DOHH2 (cell line): ENCODE results near the gene SHISA4.

ENCODE experiments used
- H3F3A ChIP-seq: fragments of 200-600 bp; sonication (generic), shearing (Covaris generic); 2 replicates; pipeline ENCODE4 v1.6.0; 2016; ENCODE audit warnings: antibody characterized with exemption, mild to moderate bottlenecking; ENCODE audit not compliant: control insufficient read depth, insufficient read depth
- H3K27ac ChIP-seq: fragments of 200-600 bp; sonication (generic); 2 replicates; pipeline ENCODE4 v1.5.1; 2014; ENCODE audit warnings: low read depth, mild to moderate bottlenecking, low read length, moderate library complexity
- H3K27me3 ChIP-seq: fragments of 200-600 bp; sonication (generic); 2 replicates; pipeline ENCODE4 v1.6.1; 2014; ENCODE audit warnings: mild to moderate bottlenecking, low read length, mixed read lengths; ENCODE audit not compliant: control insufficient read depth
- H3K36me3 ChIP-seq: fragments of 200-600 bp; sonication (generic); 2 replicates; pipeline ENCODE4 v1.6.1; 2014; ENCODE audit warnings: mild to moderate bottlenecking, low read length, moderate library complexity, mixed read lengths; ENCODE audit not compliant: control insufficient read depth
- H3K4me1 ChIP-seq: fragments of 200-600 bp; sonication (generic); 2 replicates; pipeline ENCODE4 v1.6.1; 2014; ENCODE audit warnings: mild to moderate bottlenecking, low read length, mixed read lengths; ENCODE audit not compliant: control insufficient read depth
- H3K4me2 ChIP-seq: fragments of 200-600 bp; sonication (generic); 2 replicates; pipeline ENCODE4 v1.6.0; 2014; ENCODE audit warnings: mild to moderate bottlenecking, low read length, moderate library complexity
- H3K4me3 ChIP-seq: fragments of 200-600 bp; sonication (generic); 2 replicates; pipeline ENCODE4 v1.5.1; 2014; ENCODE audit warnings: mild to moderate bottlenecking, low read length, mixed read lengths
- H3K79me2 ChIP-seq: fragments of 200-600 bp; sonication (generic); 2 replicates; pipeline ENCODE4 v1.6.1; 2014; ENCODE audit warnings: mild to moderate bottlenecking, low read length, mixed read lengths; ENCODE audit not compliant: control insufficient read depth
- H3K9me2 ChIP-seq: fragments of 200-600 bp; sonication (generic); replicated peaks from 2 replicates; pipeline ENCODE4 v1.6.1; 2014; ENCODE audit warnings: mild to moderate bottlenecking, low read length, mixed read lengths; ENCODE audit not compliant: control insufficient read depth
- H3K9me3 ChIP-seq: fragments of 200-600 bp; sonication (generic); 2 replicates; pipeline ENCODE4 v1.6.1; 2014; ENCODE audit warnings: antibody characterized with exemption, low read length, mixed read lengths; ENCODE audit not compliant: control insufficient read depth, insufficient read depth
- H4K20me1 ChIP-seq: fragments of 200-600 bp; sonication (generic); 2 replicates; pipeline ENCODE4 v1.6.0; 2014; ENCODE audit warnings: low read depth, mild to moderate bottlenecking, antibody characterized with exemption, low read length, moderate library complexity; ENCODE audit not compliant: control insufficient read depth, insufficient read depth
- CTCF ChIP-seq: fragments of 200-600 bp; sonication (generic); IDR thresholded peaks from one replicate; pipeline ENCODE4 v1.5.1; 2014; ENCODE audit warnings: antibody characterized with exemption, mild to moderate bottlenecking, low read depth, low read length; ENCODE audit not compliant: poor library complexity, severe bottlenecking
- EZH2phosphoT487 ChIP-seq: fragments of 200-600 bp; sonication (generic); IDR thresholded peaks from 2 replicates; pipeline ENCODE4 v1.6.1; 2017; ENCODE audit warnings: borderline replicate concordance, mild to moderate bottlenecking, antibody characterized with exemption, low read length, moderate library complexity, mixed read lengths

SHISA4 gene

GRCh38 chr1:201841265-201841912 lies 47.3 kb upstream of the SHISA4 start:
- Histone ChIP-seq H3K4me3 (no peak overlapping the region), H3F3A (peaks cover 9% of the 10 kb centered on the region; the same call in 1 of the 2 replicates), H3K79me2 (peaks cover 100% of the 10 kb centered on the region), H3K27ac (no peak overlapping the region), H3K4me1 (peaks cover 4% of the 10 kb centered on the region; the same call in 1 of the 2 replicates), H3K4me2 (no peak overlapping the region), H3K27me3 (no peaks in the 10 kb centered on the region), H4K20me1 (peaks cover 53% of the 10 kb centered on the region), H3K9me2 (no peaks in the 10 kb centered on the region), H3K9me3 (no peaks in the 10 kb centered on the region), H3K36me3 (peaks cover 57% of the 10 kb centered on the region)
- TF ChIP-seq CTCF (no peak), EZH2phosphoT487 (no peak)

- Histone ChIP-seq H3K36me3 (peaks cover 54% of the 10 kb centered on the region), H3K79me2 (peaks cover 100% of the 10 kb centered on the region), H3K27me3 (no peaks in the 10 kb centered on the region), H3K4me3 (no peak overlapping the region), H3K4me2 (no peak overlapping the region), H3K9me2 (no peaks in the 10 kb centered on the region), H3K9me3 (no peaks in the 10 kb centered on the region), H3K27ac (no peak overlapping the region), H4K20me1 (peaks cover 48% of the 10 kb centered on the region), H3F3A (peaks cover 9% of the 10 kb centered on the region; the same call in 1 of the 2 replicates), H3K4me1 (peaks cover 4% of the 10 kb centered on the region; the same call in 1 of the 2 replicates)
- TF ChIP-seq CTCF (no peak), EZH2phosphoT487 (no peak)
Observed at GRCh38 chr1:201842472-201843027, 46.1 kb upstream of the SHISA4 start.

GRCh38 chr1:201845331-201846083 lies 43.2 kb upstream of the SHISA4 start:
- Histone ChIP-seq H3K27ac (no peak overlapping the region), H4K20me1 (peaks cover 31% of the 10 kb centered on the region), H3K27me3 (no peaks in the 10 kb centered on the region), H3K79me2 (peaks cover 88% of the 10 kb centered on the region), H3K4me2 (no peak overlapping the region), H3K9me3 (no peaks in the 10 kb centered on the region), H3K4me3 (no peak overlapping the region), H3K4me1 (peaks cover 4% of the 10 kb centered on the region; the same call in 1 of the 2 replicates), H3F3A (peaks cover 9% of the 10 kb centered on the region), H3K9me2 (no peaks in the 10 kb centered on the region), H3K36me3 (peaks cover 65% of the 10 kb centered on the region)
- TF ChIP-seq CTCF (no peak), EZH2phosphoT487 (no peak)
